ENCODE results near the gene CDC37L1. TPM values are rescaled to one million over a fixed set of nuclear protein-coding genes. Genes with fewer than 3 reads are reported as not detected.

Gene CDC37L1
- total RNA-seq, 6 experiments from 2014 or later, result 20.9 to 42.4 (median 30.8) TPM

DNA sequence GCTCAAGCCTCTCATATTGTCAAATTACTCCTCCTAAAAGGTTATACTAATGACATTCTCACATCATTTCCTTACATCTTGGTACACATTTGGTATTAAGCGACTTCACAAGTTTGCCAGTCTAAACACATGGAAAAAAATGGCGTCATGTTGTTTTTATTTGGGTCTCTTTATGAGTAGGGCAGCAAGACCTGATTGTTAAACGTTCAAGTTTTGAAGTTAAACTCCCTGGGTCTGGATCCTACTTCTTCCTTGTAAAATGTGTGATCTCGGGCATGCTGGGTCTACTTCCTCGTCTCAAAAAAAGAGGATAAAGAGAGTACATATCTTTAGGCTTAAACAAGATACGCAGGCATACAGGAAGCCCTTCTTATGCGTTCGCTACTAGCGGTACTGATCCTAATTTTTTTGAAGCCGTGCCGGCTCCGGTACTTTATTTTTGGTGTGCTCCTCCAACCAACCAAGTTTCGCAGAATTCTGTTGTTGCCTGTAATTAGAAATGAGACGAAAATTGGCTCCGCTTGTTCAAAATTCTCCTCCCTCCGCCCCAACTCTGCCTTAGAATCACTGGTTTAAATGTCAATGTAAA is 596 bp upstream of the CDC37L1 start:
- peaks cover 0 to 24% (median 8%) of the 10 kb centered on the region in 4 donors for H3K4me1 ChIP-seq
- intact Hi-C loops (cut with DNase I), result no loop called here
- peak overlapping the region; percentile 76 to 91 (median 86) for H3K4me3 ChIP-seq
- ATAC-seq, result peak; percentile 9 to 37 (median 23)
- H3K9me3 ChIP-seq, result no peaks in the 10 kb centered on the region
- 1% methylated on average over 16 of the region's 16 CpGs for whole genome bisulfite sequencing (ENCODE audit: insufficient coverage, low coverage, low lambda C conversion rate, missing lambda C conversion rate)
- TF ChIP-seq CTCF (IDR thresholded peaks at IDR 0.05) (no peak), POLR2A (IDR thresholded peaks at IDR 0.05) (no peak)
- no peaks in the 10 kb centered on the region for H3K36me3 ChIP-seq
- H3K27ac ChIP-seq, result peak overlapping the region; percentile 93 to 99 (median 99)
- no peaks in the 10 kb centered on the region for H3K27me3 ChIP-seq
- no peak for DNase-seq

DNA sequence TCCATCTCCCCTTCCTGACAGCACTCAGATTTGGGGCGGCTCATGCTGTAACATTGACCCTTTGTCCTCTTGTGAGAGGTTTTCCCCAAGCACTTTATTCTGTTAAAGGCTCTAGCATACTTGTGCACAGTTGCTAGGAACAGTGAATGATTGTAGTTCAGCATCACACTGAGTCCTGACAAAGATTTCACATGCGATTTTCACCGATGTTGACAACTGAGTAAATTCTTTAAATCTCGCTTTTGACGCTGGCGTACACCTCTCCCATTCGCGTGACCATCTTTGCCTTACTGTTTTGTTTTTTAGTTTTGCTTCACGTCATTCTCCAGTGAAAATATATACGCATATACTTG is 780 bp downstream of the CDC37L1 start:
- Histone ChIP-seq H3K4me3 (peak overlapping the region; percentile 76 to 91 (median 86)), H3K27me3 (no peaks in the 10 kb centered on the region), H3K4me1 (peaks cover 0 to 18% (median 6%) of the 10 kb centered on the region in 4 donors), H3K9me3 (no peaks in the 10 kb centered on the region), H3K36me3 (peaks cover 0 to 4% (median 0%) of the 10 kb centered on the region in 4 donors), H3K27ac (peak overlapping the region; percentile 93 to 99 (median 99))
- no peak for TF ChIP-seq CTCF (IDR thresholded peaks at IDR 0.05)
- WGBS (ENCODE audit: insufficient coverage, low coverage, low lambda C conversion rate, missing lambda C conversion rate), result under 1% methylated on average over 10 of the region's 10 CpGs
- intact Hi-C loops (cut with DNase I), result no loop called here
- ATAC-seq (peak; percentile 9 to 35 (median 26)), DNase-seq (no peak)

- ATAC-seq (peak; percentile 10 to 44 (median 32)), DNase-seq (no peak)
- 33% methylated on average over 2 of the region's 2 CpGs for WGBS (ENCODE audit: insufficient coverage, low coverage, low lambda C conversion rate, missing lambda C conversion rate)
- no peaks in the 10 kb centered on the region for H3K9me3 ChIP-seq
- H3K36me3 ChIP-seq, result peaks cover 0 to 10% (median 0%) of the 10 kb centered on the region in 4 donors
- peak overlapping the region; percentile 76 to 91 (median 86) for H3K4me3 ChIP-seq
- intact Hi-C loops (cut with DNase I), result no loop called here
- H3K27me3 ChIP-seq, result no peaks in the 10 kb centered on the region
- H3K27ac ChIP-seq, result peak overlapping the region; percentile 93 to 99 (median 99)
- peaks cover 0 to 17% (median 4%) of the 10 kb centered on the region in 4 donors for H3K4me1 ChIP-seq
- TF ChIP-seq CTCF (IDR thresholded peaks at IDR 0.05) (no peak), POLR2A (IDR thresholded peaks at IDR 0.05) (peak; percentile 52)
These were observed 1.4 kb downstream of the CDC37L1 start for GRCh38 chr9:4680750-4681149.

GRCh38 chr9:4684820-4685219 is 5.5 kb downstream of the CDC37L1 start:
- Histone ChIP-seq H3K4me1 (peaks cover 0 to 10% (median 0%) of the 10 kb centered on the region in 4 donors), H3K4me3 (no peak overlapping the region), H3K27ac (no peak overlapping the region), H3K27me3 (no peaks in the 10 kb centered on the region), H3K9me3 (no peaks in the 10 kb centered on the region), H3K36me3 (peaks cover 0 to 32% (median 0%) of the 10 kb centered on the region in 4 donors)
- intact Hi-C loops (cut with DNase I), result no loop called here
- ATAC-seq (no peak), DNase-seq (no peak)
- TF ChIP-seq CTCF (IDR thresholded peaks at IDR 0.05) (no peak), POLR2A (IDR thresholded peaks at IDR 0.05) (no peak)
- WGBS (ENCODE audit: insufficient coverage, low coverage, low lambda C conversion rate, missing lambda C conversion rate), result 92% methylated on average over 4 of the region's 4 CpGs
